Peyer's patch (tissue), 4 donors: Measurements from ENCODE around the gene CFAP58. TPM values are rescaled to one million over a fixed set of nuclear protein-coding genes. Genes with fewer than 3 reads are reported as not detected.

Experiments
- DNase-seq, 3 donors: peaks; one replicate each; pipeline ENCODE4 v3.0.0-alpha.2; 2017 to 2019
- H3K27ac ChIP-seq, 4 donors: fragments of 200-600 bp; sonication (generic); one replicate each; pipeline ENCODE4 v1.5.1; 2016 to 2019
- H3K27me3 ChIP-seq, 2 donors: fragments of 200-600 bp; sonication (generic); one replicate each; pipeline ENCODE4 v1.5.1; 2019
- H3K36me3 ChIP-seq, 3 donors: fragments of 200-600 bp; sonication (generic); one replicate each; pipeline ENCODE4 v1.5.1; 2016 to 2019
- H3K4me1 ChIP-seq, 4 donors: fragments of 200-600 bp; sonication (generic); one replicate each; pipeline ENCODE4 v1.5.1; 2016 to 2019
- H3K4me3 ChIP-seq, 4 donors: fragments of 200-600 bp; sonication (generic); 1 replicate in 3 of 4; 2 replicates in 1 of 4; pipeline ENCODE4 v1.5.1; 2016 to 2019; ENCODE audit warnings: mild to moderate bottlenecking in 1 of 4
- H3K9me3 ChIP-seq, 4 donors: fragments of 200-600 bp; sonication (generic); one replicate each; pipeline ENCODE4 v1.5.1; 2016 to 2019; ENCODE audit warnings: mild to moderate bottlenecking in 1 of 4
- POLR2A ChIP-seq, 2 donors: fragments of 450-650 bp; IDR thresholded peaks; one replicate each; pipeline ENCODE4 v1.5.1; 2017; ENCODE audit warnings: antibody characterized with exemption in 2 of 2, mild to moderate bottlenecking in 2 of 2, moderate library complexity in 2 of 2
- total RNA-seq, 4 donors: library from RNA; depleted of rRNA; stranded (reverse); fragments of >200 nt; gene quantifications; one replicate each; pipeline ENCODE4 v1.1.0, GENCODE V29; 2016
- TF ChIP-seq, protein P1 (sequence below), 6 experiments: fragments of 450-650 bp in 4 of 6; fragments of 200-600 bp in 2 of 6; sonication (generic) in 1 of 6; IDR thresholded peaks; one replicate each; pipeline ENCODE4 v1.5.1; 2017 to 2019; ENCODE audit warnings: antibody characterized with exemption in 6 of 6, mild to moderate bottlenecking in 3 of 6, moderate library complexity in 1 of 6

CFAP58 gene
- total RNA-seq, 4 donors from 2014 or later: 2.5 TPM; not detected in 3

- Histone ChIP-seq H3K4me3 (no peak overlapping the region), H3K27ac (peak overlapping the region in 2 of 4 donors; percentile 10 to 47), H3K36me3 (no peaks in the 10 kb centered on the region), H3K9me3 (no peaks in the 10 kb centered on the region), H3K4me1 (peaks cover 3 to 64% (median 32%) of the 10 kb centered on the region in 4 donors), H3K27me3 (no peaks in the 10 kb centered on the region)
- peak in 1 of 3 donors; percentile 15 for DNase-seq
- TF ChIP-seq POLR2A (IDR thresholded peaks at IDR 0.05): no peak
- TF ChIP-seq, protein P1, sequence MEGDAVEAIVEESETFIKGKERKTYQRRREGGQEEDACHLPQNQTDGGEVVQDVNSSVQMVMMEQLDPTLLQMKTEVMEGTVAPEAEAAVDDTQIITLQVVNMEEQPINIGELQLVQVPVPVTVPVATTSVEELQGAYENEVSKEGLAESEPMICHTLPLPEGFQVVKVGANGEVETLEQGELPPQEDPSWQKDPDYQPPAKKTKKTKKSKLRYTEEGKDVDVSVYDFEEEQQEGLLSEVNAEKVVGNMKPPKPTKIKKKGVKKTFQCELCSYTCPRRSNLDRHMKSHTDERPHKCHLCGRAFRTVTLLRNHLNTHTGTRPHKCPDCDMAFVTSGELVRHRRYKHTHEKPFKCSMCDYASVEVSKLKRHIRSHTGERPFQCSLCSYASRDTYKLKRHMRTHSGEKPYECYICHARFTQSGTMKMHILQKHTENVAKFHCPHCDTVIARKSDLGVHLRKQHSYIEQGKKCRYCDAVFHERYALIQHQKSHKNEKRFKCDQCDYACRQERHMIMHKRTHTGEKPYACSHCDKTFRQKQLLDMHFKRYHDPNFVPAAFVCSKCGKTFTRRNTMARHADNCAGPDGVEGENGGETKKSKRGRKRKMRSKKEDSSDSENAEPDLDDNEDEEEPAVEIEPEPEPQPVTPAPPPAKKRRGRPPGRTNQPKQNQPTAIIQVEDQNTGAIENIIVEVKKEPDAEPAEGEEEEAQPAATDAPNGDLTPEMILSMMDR (IDR thresholded peaks at IDR 0.05): no peak
Measured at GRCh38 chr10:104323085-104323484, 30.5 kb upstream of the CFAP58 start.

GRCh38 chr10:104323760-104324201, 29.9 kb upstream of the CFAP58 start:
- Histone ChIP-seq H3K36me3 (no peaks in the 10 kb centered on the region), H3K27ac (peak overlapping the region in 1 of 4 donors; percentile 53), H3K4me3 (no peak overlapping the region), H3K27me3 (no peaks in the 10 kb centered on the region), H3K4me1 (peaks cover 3 to 71% (median 35%) of the 10 kb centered on the region in 4 donors), H3K9me3 (no peaks in the 10 kb centered on the region)
- DNase-seq: no peak
- TF ChIP-seq, protein P1 (IDR thresholded peaks at IDR 0.05): no peak
- TF ChIP-seq POLR2A (IDR thresholded peaks at IDR 0.05): no peak

- peak overlapping the region in 1 of 4 donors; percentile 53 for H3K27ac ChIP-seq
- H3K9me3 ChIP-seq: no peaks in the 10 kb centered on the region
- peak in 1 of 3 donors; percentile 47 for DNase-seq
- peaks cover 5 to 73% (median 37%) of the 10 kb centered on the region in 4 donors for H3K4me1 ChIP-seq
- no peaks in the 10 kb centered on the region for H3K27me3 ChIP-seq
- no peak for TF ChIP-seq POLR2A (IDR thresholded peaks at IDR 0.05)
- TF ChIP-seq, protein P1 (IDR thresholded peaks at IDR 0.05): no peak
- no peaks in the 10 kb centered on the region for H3K36me3 ChIP-seq
- H3K4me3 ChIP-seq: no peak overlapping the region
Measured at GRCh38 chr10:104324221-104324686, 29.4 kb upstream of the CFAP58 start.

GRCh38 chr10:104324931-104325330, 28.7 kb upstream of the CFAP58 start:
- Histone ChIP-seq H3K27me3 (no peaks in the 10 kb centered on the region), H3K4me1 (peaks cover 5 to 76% (median 42%) of the 10 kb centered on the region in 4 donors), H3K9me3 (no peaks in the 10 kb centered on the region), H3K4me3 (no peak overlapping the region), H3K36me3 (no peaks in the 10 kb centered on the region), H3K27ac (peak overlapping the region in 2 of 4 donors; percentile 31 to 53)
- no peak for TF ChIP-seq POLR2A (IDR thresholded peaks at IDR 0.05)
- peak in 1 of 3 donors; percentile 24 for DNase-seq

- TF ChIP-seq, protein P1 (IDR thresholded peaks at IDR 0.05): no peak
- no peak for TF ChIP-seq POLR2A (IDR thresholded peaks at IDR 0.05)
- H3K4me3 ChIP-seq: no peak overlapping the region
- H3K4me1 ChIP-seq: peaks cover 6 to 84% (median 46%) of the 10 kb centered on the region in 4 donors
- no peaks in the 10 kb centered on the region for H3K36me3 ChIP-seq
- H3K27me3 ChIP-seq: no peaks in the 10 kb centered on the region
- H3K9me3 ChIP-seq: no peaks in the 10 kb centered on the region
- DNase-seq: peak in 1 of 3 donors; percentile 51
- H3K27ac ChIP-seq: peak overlapping the region; percentile 4 to 43 (median 26)
Measured at GRCh38 chr10:104325436-104326435, 27.9 kb upstream of the CFAP58 start.
